ENCODE measurements around the gene NPAS3. TPM values are rescaled to one million over a fixed set of nuclear protein-coding genes. Genes with fewer than 3 reads are reported as not detected.

The NPAS3 gene
- total RNA-seq, 1 experiment from 2014 or later = 0.35 TPM

- no peaks in the 10 kb centered on the region for H3K36me3 Mint-ChIP-seq (ENCODE audit: insufficient read depth, unreplicated experiment)
- H3K27ac Mint-ChIP-seq (ENCODE audit: low read depth, unreplicated experiment) = no peak overlapping the region
- no peak for TF ChIP-seq CTCF (IDR thresholded peaks at IDR 0.05; ENCODE audit: unreplicated experiment)
- no peaks in the 10 kb centered on the region for H3K27me3 Mint-ChIP-seq (ENCODE audit: insufficient read depth, unreplicated experiment)
- H3K9me3 Mint-ChIP-seq (ENCODE audit: unreplicated experiment) = no peaks in the 10 kb centered on the region
- POLR2A ChIA-PET = no interaction called here
- no peaks in the 10 kb centered on the region for H3K4me1 Mint-ChIP-seq (ENCODE audit: insufficient read depth, unreplicated experiment)
- CTCF ChIA-PET = interaction anchor here (0.6 kb wide), 2 partner anchors 523 to 744 kb away, joined by 4 to 6 read pairs; no protein-coding TSS in a partner anchor
- BruUV-seq (replicated peaks) = no TSS peak
- DNase-seq (ENCODE audit: unreplicated experiment) = no peak
- intact Hi-C loops (cut with micrococcal nuclease) = loop anchor here (10.0 kb wide), 1 partner anchor 585 kb away; no protein-coding TSS in a partner anchor
- H3K4me3 Mint-ChIP-seq (ENCODE audit: unreplicated experiment) = no peak overlapping the region
Measured at GRCh38 chr14:33799705-33800570, 861.3 kb downstream of the NPAS3 start.

GRCh38 chr14:33800735-33801163 is 862.1 kb downstream of the NPAS3 start:
- H3K27ac Mint-ChIP-seq (ENCODE audit: low read depth, unreplicated experiment) = no peak overlapping the region
- H3K4me1 Mint-ChIP-seq (ENCODE audit: insufficient read depth, unreplicated experiment) = no peaks in the 10 kb centered on the region
- DNase-seq (ENCODE audit: unreplicated experiment) = no peak
- no peak for TF ChIP-seq CTCF (IDR thresholded peaks at IDR 0.05; ENCODE audit: unreplicated experiment)
- no TSS peak for BruUV-seq (replicated peaks)
- H3K36me3 Mint-ChIP-seq (ENCODE audit: insufficient read depth, unreplicated experiment) = no peaks in the 10 kb centered on the region
- ChIA-PET POLR2A (no interaction called here), CTCF (no interaction called here)
- no peaks in the 10 kb centered on the region for H3K9me3 Mint-ChIP-seq (ENCODE audit: unreplicated experiment)
- H3K27me3 Mint-ChIP-seq (ENCODE audit: insufficient read depth, unreplicated experiment) = no peaks in the 10 kb centered on the region
- no peak overlapping the region for H3K4me3 Mint-ChIP-seq (ENCODE audit: unreplicated experiment)
- intact Hi-C loops (cut with micrococcal nuclease) = no loop called here

- H3K9me3 Mint-ChIP-seq (ENCODE audit: unreplicated experiment) = no peaks in the 10 kb centered on the region
- no peak for DNase-seq (ENCODE audit: unreplicated experiment)
- H3K27ac Mint-ChIP-seq (ENCODE audit: low read depth, unreplicated experiment) = no peak overlapping the region
- H3K36me3 Mint-ChIP-seq (ENCODE audit: insufficient read depth, unreplicated experiment) = no peaks in the 10 kb centered on the region
- TF ChIP-seq CTCF (IDR thresholded peaks at IDR 0.05; ENCODE audit: unreplicated experiment) = no peak
- ChIA-PET CTCF (interaction anchor here (0.6 to 4.0 kb wide), 6 partner anchors 9 to 1893 kb away, joined by 3 to 38 read pairs (median 3); no protein-coding TSS in a partner anchor), POLR2A (interaction anchor here (0.5 to 0.6 kb wide), 2 partner anchors 424 to 427 kb away, joined by 3 read pairs; no protein-coding TSS in a partner anchor)
- H3K4me1 Mint-ChIP-seq (ENCODE audit: insufficient read depth, unreplicated experiment) = no peaks in the 10 kb centered on the region
- no peak overlapping the region for H3K4me3 Mint-ChIP-seq (ENCODE audit: unreplicated experiment)
- intact Hi-C loops (cut with micrococcal nuclease) = no loop called here
- H3K27me3 Mint-ChIP-seq (ENCODE audit: insufficient read depth, unreplicated experiment) = no peaks in the 10 kb centered on the region
- no TSS peak for BruUV-seq (replicated peaks)
Measured at GRCh38 chr14:33802737-33803136, 864.1 kb downstream of the NPAS3 start.

GRCh38 chr14:33805593-33805992 is 866.9 kb downstream of the NPAS3 start:
- H3K27ac Mint-ChIP-seq (ENCODE audit: low read depth, unreplicated experiment) = no peak overlapping the region
- no peaks in the 10 kb centered on the region for H3K4me1 Mint-ChIP-seq (ENCODE audit: insufficient read depth, unreplicated experiment)
- H3K36me3 Mint-ChIP-seq (ENCODE audit: insufficient read depth, unreplicated experiment) = no peaks in the 10 kb centered on the region
- TF ChIP-seq CTCF (IDR thresholded peaks at IDR 0.05; ENCODE audit: unreplicated experiment) = no peak
- POLR2A ChIA-PET = no interaction called here
- CTCF ChIA-PET = interaction anchor here (0.6 to 4.0 kb wide), 4 partner anchors 12 to 518 kb away, joined by 3 to 38 read pairs (median 6); no protein-coding TSS in a partner anchor
- no peak overlapping the region for H3K4me3 Mint-ChIP-seq (ENCODE audit: unreplicated experiment)
- intact Hi-C loops (cut with micrococcal nuclease) = no loop called here
- no peaks in the 10 kb centered on the region for H3K9me3 Mint-ChIP-seq (ENCODE audit: unreplicated experiment)
- no TSS peak for BruUV-seq (replicated peaks)
- H3K27me3 Mint-ChIP-seq (ENCODE audit: insufficient read depth, unreplicated experiment) = no peaks in the 10 kb centered on the region
- no peak for DNase-seq (ENCODE audit: unreplicated experiment)
